SW 1271 (cell line): ENCODE results near the gene JCAD.
"Not testable (repeated sequence)": the region's sequence is repeated elsewhere in the genome, so short reads cannot be mapped to it uniquely, and the experiment has no call there.

Source experiments
- DNase-seq, 2 experiments: peaks; one replicate each; lab custom pipeline; 2025; lab: John Stamatoyannopoulos, UW

JCAD gene

DNA sequence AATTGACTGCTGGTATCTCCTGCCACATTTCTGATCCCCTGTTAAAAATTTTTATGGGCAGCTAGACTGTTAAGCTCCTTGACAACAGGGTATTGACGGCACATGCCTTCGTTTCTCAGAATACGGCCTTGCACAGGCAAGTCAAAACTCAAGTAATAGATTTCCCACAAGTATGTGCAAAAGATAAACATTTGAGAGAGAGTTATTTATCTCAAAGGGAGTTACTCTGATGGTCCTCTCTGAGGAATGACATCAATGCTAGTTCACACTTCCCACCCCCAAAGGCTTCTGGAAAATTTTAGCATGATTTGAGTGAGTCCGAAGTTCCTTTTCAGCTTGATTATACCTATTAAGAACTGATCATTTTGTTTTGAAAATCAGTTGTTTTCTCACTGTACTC, 71.9 kb downstream of the JCAD start:
- no peak for DNase-seq

DNA sequence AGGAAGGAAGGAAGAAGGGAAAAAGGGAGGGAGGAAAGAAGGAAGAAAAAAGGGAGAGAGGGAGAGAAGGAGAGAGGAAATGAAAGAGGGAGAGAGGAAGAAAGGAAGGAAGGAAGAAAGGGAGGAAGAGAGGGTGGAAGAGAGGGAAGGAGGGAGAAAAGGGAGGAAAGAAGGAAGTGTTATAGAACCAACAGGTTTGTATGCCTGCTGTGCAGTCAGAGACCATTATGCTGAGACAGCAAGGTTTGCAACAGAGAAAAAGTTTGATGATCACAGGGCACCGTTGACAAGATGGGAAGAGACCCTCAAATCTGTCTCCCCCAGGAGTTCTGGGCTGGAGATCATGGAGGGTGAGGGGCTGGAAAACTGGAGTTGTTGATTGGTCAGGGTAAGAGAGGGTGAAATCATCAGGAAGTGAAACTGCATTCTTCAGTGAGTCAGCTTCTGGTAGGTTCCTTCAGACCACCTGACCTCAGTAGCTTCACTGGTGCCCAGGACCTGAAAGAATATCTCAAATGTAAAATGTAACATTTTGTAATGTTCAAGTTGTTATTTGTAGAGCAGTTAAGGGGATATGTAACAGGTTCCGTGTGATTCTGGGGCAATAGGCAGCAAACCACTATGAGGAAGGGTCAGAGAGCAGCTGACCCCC, 76.3 kb downstream of the JCAD start:
- DNase-seq, result no peak

DNA sequence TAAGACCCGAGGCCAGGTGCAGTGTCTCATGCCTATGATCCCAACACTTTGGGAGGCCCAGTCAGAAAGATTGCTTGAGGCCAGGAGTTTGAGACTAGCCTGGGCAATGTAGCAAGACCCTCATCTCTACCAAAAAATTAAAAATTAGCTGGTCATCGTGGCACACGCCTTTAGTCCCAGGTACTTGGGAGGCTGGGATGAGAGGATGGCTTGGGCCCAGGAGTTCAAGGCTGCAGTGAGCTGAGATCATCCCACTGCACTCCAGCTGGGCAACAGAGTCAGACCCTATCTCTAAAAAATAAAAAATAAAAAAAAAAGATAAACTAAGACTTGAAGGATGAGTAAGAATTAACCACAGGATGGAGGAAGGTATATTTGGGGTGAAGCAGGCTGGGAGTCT, 77.9 kb downstream of the JCAD start:
- DNase-seq, result no peak

DNA sequence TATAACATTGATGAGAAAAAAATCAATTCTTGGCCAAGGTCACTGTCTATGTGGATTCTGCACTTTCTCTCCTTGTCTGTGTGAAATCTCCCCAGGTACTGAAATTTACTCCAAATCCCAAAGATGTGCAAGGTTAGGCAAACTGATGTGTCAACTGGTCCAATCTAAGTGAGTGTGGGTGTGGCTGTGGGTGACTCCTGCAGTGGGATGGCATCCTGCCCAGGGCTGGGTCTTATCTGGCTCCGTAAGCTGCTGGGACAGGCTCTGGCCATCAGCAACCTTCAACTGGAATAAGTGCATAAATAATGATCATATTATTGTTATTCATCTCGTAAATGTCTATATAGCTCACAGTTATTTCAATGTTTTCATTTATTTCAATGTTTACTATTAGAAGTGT, 79.3 kb downstream of the JCAD start:
- no peak for DNase-seq

DNA sequence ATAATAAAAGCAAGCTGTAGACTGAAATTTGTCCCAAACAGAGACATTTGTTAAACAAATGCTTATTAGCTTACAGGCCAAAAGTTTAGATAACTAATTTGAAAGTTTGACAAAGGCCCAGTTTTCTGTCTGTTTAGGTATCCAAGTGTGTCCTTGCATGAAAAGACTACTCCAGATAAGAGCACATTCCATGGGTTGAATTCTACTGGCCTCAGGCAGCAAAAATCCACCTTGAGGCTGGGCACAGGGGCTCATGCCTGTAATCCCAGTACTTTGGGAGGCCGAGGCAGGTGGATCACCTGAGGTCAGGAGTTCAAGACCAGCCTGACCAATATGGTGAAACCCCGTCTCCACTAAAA, 80.0 kb downstream of the JCAD start:
- not testable (repeated sequence) for DNase-seq

DNA sequence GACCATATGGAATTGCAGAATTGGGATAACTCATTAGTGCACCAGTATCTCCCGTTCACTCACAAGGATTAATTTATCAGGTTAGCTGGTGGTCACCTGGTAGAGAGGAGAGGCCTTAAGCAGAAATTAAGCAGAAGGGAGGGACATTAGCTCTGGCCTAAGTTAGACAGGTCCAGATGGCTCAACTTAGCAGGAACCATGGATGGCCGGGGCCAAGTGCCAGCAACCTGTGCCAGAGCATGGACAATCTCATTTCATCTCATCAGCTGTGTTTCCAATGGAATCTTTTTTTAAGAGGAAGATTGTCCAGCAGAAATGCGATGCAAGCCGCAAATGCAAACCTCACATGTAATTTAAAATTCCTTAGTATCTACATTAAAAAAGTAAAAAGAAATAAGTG, 82.2 kb downstream of the JCAD start:
- DNase-seq, result no peak

DNA sequence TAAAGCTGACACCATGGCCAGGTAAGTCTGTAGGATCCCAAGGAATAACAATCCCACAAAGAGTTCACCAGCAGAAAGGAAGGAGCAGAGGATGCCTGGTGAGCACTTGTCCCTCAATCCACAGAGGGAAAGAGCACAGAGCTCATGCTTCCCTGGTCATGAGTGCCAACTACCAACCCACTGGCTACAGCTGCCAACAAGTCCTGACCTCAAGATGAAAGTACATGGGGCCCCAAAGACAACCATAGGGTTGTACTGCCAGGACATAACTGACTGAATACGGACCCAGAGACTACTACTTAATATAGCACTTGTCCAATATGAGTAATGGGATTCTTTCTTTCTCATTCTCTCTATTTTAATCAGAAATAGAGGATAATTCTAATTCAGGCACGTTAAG, 83.3 kb downstream of the JCAD start:
- DNase-seq, result no peak

DNA sequence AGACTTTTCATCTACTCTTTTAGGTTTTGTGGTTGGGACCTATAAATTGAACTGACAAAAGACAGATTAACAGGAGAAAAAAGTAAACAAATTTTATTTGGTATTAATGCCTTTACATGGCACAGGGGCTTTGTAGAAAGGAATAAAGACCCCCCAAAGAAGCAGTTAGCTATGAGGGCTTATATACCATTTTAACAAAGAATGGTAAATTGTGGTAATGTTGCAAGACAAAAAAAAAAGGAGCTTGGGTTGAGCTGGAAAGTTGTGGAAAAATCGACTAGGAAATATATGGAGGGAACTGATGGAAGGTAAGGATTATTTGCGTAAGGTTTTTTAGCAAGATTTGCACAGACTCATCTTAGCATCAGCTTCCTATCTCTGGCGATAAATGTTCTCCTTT, 84.6 kb downstream of the JCAD start:
- no peak for DNase-seq

DNA sequence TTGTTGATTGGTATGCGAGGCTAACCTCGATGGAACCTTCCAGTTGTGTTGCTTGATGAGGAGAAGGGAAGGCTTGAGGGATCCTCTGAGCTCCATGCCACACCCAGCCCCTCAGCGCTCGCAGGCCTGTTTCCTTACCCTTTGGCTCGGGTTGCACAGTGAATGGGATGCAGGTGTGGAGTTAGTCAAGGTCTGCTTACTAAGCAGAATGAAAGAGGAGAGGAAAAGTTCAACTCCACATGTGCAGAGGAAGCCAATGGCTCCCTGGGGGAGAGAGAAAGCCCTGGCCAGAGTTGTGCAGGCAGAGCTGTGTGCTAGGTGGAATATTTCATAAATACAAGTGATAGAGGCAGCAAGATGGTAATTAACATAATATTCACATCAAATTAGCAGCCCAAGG, 85.5 kb downstream of the JCAD start:
- no peak for DNase-seq

DNA sequence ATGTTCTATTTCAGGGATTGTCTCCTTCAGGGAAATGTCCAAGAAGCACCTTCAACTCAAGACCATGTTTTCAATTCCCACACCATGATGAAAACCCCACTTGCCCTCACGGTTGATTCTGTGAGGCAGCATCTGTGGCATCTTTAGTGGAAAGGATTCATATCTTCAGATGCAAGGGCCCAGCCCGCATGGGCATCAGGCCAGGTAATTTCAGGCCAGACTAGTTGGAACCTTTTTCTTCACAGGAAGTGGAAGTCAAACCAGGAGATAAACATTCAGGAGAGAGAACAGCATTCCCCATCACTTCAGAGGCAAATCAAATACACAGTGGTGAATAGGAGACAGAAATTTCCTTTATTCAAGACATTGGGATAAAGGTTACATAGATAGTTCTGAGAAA, 88.8 kb downstream of the JCAD start:
- DNase-seq, result no peak

DNA sequence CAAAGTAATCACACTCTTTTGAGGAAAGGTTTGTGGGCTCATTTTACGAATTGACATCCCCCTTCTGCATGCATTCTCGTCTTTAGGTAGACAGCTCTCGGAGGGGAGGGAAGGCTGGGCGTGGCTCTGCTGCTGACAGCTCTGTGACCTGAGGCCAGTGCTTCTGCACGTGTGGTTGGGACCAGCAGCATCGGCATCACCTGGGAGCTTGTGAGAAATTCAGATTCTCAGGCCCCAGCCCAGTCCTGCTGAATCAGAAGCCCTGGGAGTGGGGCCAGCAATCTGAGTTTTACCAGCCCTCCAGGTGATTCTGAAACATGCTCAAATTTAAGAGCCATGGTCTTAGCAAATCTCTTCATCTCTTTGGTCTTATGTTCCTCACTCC, 89.4 kb downstream of the JCAD start:
- DNase-seq, result no peak

DNA sequence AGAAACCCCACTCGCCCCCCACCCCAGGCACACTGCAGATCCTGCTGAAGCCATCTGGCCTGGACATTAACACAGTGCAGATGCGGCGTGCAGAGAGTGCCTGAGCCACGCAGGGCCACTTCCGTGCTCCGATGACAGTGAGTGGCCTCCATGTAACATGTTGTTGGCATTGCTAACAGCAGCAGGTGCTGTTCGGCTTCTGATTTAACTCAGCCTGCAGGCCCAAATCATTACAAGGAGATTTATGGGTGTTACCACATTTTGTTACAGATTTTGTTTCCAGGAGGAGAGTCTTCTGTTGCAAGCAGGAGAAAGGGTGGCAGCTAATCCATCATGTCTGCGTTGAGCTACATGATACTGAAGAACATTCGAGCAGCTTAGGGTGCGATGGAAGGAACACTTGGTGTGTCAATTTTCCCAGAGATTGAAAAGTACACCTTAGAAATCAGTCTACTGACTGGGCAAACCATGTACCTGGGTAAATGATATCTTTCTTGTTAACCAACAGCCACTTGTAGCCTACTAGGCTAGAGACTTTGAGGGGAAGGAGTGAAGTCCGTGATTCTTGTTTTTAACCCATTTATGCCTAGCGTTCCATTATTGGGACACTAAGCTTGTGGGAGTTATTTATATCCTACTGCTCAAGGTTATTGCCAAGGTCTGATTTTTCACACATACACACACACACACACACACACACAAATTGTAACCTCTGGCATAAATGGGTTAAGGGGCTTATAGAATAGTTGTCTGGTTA, 90.0 kb downstream of the JCAD start:
- no peak for DNase-seq

DNA sequence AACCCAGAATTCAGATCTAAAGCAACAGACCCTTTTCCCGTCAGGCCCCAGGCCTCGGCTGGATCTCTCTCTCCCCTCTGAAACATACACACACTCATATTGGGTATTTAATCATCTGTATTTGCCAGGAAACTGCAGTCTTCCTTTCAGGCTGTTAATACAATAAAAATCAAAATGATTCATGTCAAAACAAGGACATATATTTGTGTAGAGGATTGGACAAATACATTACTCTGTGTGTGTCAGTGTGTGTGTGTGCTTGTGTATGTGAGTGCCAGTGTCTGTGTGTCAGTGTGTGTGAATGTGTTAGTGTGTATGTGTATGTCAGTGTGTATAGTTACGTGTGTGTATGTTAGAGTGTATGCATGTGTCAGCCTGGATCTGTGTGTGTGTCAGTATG, 90.8 kb downstream of the JCAD start:
- DNase-seq, result no peak

DNA sequence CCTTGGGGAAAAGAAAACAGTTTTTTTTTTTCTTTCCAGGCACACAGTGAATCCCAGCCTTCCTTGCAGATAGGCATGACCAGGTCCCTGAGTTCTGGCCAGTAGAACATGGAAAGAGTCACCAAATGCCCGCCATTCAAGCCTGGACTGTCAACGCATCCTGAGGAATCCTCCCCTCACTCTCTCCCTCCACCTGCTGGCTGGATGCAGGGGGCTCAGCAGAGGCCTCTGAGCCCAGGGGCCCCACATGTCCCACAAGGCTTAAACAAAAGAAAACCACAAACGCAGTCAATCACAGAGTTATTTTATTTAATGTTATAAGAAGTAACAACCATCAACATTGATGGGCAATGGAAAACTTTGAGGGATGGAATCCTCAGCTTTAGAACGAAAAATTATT, 93.1 kb downstream of the JCAD start:
- no peak for DNase-seq
